Stomach (tissue), 4 donors: ENCODE measurements around the gene IDH3A.

Experiments
- POLR2AphosphoS5 ChIP-seq, 3 donors: sonication (generic); formaldehyde crosslinking; IDR thresholded peaks; one replicate each; pipeline ENCODE4 v1.6.1; 2016; ENCODE audit warnings: antibody characterized with exemption in 3 of 3
- TF ChIP-seq, protein P1 (sequence below), 7 experiments: fragments of 450-650 bp in 4 of 7; fragments of 200-600 bp in 3 of 7; sonication (generic) in 3 of 7; IDR thresholded peaks; one replicate each; pipeline ENCODE4 v1.5.1; 2016 to 2019; ENCODE audit warnings: antibody characterized with exemption in 7 of 7, control low read depth in 2 of 7, mild to moderate bottlenecking in 1 of 7

DNA sequence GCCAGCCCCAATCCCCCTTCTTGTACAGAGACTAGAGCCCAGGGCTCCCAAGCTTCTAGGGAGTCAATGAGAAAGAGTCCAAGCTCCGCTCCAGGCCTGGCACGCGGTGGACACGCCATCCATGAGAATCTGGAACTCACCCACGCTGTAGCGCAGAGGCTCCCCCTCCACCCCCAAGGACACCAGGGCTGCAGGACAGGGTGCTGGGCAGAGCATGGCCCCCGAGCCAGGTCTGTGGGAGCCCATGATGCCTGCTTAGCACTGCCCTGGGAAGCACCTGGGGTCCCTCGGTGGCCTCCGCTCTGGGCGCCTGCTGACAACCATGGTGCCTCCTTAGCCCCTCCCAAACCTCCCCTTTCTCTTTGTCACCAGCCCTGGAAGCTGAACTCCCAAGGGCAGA, 56.7 kb downstream of the IDH3A start:
- no peak for TF ChIP-seq POLR2AphosphoS5 (IDR thresholded peaks at IDR 0.05)
- TF ChIP-seq, protein P1, sequence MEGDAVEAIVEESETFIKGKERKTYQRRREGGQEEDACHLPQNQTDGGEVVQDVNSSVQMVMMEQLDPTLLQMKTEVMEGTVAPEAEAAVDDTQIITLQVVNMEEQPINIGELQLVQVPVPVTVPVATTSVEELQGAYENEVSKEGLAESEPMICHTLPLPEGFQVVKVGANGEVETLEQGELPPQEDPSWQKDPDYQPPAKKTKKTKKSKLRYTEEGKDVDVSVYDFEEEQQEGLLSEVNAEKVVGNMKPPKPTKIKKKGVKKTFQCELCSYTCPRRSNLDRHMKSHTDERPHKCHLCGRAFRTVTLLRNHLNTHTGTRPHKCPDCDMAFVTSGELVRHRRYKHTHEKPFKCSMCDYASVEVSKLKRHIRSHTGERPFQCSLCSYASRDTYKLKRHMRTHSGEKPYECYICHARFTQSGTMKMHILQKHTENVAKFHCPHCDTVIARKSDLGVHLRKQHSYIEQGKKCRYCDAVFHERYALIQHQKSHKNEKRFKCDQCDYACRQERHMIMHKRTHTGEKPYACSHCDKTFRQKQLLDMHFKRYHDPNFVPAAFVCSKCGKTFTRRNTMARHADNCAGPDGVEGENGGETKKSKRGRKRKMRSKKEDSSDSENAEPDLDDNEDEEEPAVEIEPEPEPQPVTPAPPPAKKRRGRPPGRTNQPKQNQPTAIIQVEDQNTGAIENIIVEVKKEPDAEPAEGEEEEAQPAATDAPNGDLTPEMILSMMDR (IDR thresholded peaks at IDR 0.05): no peak
